HG03342 (cell line): Measurements from ENCODE around the gene TOM1L2.
"Not testable (repeated sequence)": the region's sequence is repeated elsewhere in the genome, so short reads cannot be mapped to it uniquely, and the experiment has no call there.

Experiments
- ATAC-seq: cut with Tn5 transposase; IDR thresholded peaks from one replicate; pipeline ENCODE4 v1.9.1; 2021; ENCODE audit warnings: mild to moderate bottlenecking, moderate library complexity; ENCODE audit not compliant: unreplicated experiment

Gene TOM1L2

DNA sequence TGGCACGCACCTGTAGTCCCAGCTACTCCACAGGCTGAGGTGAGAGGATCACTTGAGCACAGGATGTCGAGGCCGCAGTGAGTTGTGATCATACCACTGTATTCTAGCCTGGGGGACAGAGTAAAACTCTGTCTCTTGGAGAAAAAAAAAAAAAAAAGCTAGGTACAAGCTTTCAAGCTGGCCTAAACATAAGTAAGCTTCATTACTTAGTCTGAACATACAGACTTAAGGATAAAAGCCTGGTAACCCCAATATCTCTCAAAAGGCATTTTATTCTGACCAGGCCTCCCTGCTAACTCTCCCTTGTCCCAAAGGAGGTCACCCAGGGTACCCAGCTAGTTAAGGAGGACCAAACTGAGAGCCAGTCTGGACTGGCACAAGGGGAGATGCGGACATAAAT, 46.2 kb downstream of the TOM1L2 start:
- ATAC-seq, result no peak

DNA sequence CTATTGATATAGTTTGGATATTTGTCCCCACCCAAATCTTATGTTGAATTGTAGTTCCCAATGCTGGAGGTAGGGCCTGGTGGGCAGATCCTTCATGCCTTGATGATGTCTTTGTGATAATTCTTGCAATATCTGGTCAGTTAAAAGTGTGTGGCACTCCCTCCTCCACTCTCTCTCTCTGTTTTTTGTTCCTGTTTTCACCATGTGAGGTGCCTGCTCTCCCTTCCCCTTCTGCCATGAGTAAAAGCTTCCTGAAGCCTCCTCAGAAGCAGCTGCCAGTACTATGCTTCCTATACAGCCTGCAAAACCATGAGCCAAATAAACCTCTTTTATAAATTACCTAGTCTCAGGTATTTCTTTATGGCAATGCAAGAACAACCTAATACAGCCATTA, 47.3 kb downstream of the TOM1L2 start:
- ATAC-seq, result no peak

DNA sequence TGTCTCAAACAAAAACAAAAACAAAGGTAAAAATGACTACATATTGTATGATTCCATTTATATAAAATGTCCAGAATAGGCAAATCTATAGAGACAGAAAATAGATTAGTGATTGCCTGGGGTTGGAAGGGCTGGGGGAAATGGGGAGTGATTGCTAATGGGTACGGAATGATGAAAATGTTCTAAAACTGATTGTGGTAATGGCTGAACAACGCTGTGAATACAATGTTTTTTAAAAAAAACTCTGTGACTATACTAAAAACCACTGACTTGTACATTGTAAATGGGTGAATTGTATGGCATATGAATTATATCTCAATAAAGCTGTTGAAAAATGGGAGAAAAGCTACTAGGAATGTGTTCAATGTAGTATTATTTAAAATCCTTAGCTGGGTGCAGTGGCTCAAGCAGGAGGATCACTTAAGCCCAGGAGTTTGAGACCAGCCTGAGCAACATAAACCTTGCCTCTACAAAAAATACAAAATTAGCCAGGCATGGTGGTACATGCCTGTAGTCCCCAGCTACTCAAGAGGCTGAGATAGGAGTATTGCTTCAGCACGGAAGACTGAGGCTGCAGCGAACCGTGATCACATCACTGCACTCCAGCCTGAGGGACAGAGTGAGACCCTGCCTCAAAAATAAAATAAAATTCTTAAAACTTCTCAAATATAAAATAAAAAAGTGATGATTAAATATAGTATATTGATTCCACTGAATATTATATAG, 47.9 kb downstream of the TOM1L2 start:
- no peak for ATAC-seq

DNA sequence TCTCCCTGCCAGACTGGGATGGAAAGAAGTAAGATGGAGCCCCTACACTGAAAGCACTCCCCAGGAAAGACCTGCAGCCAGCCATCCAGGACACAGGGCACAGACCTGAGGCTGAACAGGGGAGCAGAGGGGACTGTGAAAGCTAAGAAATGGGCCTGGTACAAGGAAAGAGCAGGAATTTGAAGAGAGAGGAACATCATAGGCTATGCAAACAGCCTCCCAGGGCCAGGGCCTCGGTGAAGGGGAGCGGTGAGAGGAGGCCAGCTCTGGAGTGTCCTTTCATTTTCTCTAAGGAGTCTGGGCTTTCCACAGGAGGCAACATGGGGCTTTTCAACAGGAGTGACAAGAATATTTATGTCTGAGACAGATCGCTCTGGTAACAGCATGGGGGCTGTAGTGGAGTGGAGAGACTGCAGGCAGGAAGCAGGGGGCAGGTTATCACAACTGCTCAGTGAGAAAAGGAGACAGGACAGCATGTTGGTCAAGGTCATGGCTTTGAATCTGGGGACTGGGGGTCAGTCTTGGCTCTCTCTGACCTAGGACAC, 50.1 kb downstream of the TOM1L2 start:
- no peak for ATAC-seq

DNA sequence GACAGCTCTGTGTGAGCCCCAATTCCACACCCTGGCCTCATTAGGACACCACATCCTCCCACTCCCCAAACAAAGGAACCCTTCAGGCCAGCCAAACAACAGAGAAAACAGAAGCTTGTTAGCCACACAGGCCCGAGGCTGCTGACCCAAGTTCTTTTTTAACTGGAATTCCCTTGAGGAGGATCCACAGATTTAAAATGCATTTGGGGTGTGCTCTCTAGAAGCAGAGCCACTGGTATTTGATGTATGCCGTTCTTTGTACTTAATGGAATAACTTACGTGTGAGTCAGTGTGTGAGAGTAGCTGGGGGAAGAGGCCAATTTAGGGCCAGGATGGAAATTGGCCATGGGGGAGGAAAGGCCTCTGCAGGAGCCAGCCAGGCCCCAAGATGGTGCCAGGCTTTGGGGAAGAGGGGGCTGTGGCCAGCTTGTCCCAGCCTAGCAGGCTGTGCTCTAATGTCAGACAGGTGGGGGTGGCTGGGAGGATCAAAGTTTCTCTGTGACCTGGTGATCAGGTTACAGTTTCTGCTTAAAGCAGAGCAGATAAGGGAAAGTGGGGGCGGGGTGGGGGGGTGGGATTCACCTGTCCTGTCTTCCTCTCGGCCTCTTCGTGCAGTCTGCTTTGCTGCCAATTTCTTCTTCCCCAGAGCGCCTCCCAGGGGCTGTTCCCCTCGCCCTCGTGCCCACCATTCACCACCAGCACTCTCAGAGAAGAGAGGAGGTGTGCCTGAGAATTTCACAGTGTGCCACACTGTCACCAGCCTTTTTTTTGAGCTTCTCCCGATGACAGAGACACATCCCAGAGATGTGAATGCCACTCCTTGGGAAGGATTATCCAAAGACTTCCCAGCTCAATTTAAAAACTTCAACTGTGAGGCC, 50.8 kb downstream of the TOM1L2 start:
- ATAC-seq, result no peak

DNA sequence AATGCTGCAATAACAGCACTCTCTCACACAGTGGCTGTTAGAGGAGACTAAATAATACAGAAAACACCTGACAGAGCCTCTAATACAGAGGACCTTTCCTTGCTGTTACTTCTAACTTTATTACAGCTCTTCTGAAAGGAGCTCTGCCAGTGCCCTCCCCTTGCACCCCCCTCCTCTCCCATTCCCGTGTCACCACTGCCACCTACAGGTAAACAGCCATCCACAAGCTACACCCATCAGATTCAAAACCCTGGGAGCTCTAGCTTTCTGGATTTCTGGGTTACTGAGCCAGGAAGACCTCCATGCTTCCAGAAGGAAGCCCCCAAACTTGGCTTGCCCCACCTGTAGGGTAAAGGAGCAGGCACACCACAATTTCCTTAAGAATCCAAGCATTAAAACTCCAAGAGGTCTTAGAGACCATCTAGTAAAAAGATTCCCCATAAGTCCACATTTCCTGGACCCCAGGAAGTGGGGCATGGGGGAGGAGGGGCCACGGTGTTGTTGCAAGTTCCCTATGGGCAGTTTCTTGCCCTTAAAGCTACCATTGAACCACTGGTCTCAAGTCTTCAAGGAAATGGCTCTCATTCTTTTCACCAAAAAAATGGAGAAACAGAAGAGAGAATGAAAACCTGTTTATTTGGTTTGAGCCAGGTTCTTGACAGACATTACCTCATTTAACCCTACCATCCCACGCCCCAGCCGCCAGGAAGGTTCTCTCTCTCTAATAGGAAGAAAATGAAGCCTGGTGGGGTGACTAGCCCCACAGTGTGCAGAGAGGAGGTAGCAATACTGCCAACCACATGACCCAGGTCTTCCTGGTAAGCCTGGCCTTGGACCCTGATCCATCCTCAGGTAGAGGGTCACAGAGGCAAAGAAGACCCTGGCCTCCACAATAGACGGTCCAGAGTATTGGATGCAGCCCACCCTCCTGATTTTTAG, 52.8 kb downstream of the TOM1L2 start:
- no peak for ATAC-seq

DNA sequence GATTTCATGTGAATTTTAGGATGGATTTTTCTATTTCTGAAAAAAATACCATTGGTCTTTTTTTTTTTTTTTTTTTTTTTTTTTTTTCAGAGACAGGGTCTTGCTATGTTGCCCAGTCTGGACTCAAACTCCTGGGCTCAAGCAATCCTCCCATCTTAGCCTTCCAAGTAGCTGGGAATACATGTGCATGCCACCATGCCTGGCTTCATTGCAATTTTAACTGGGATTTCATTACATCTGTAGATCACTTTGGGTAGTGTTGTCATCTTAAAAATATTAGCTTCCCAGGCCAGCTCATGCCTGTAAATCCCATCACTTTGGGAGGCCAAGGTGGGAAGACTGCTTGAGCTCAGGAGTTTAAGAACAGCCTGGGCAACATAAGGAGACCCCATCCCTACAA, 54.8 kb downstream of the TOM1L2 start:
- ATAC-seq, result no peak

DNA sequence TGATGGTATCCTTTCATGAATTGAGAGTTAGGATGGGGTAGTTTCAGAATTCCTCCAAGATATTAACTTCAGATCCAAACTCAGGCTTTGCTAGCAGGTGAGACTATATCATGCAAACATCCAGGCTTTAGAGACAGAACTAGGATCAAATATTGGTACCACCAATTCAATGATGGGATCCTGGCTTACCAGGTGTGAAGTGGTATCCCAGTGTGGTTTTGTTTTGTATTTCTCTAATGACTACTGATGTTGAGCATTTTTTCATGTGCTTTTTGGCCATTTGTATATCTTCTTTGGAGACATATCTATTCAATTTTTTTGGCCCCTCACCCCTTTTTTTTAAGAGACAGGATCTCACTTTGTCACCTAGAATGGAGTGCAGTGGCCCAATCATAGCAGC, 57.0 kb downstream of the TOM1L2 start:
- ATAC-seq, result no peak

DNA sequence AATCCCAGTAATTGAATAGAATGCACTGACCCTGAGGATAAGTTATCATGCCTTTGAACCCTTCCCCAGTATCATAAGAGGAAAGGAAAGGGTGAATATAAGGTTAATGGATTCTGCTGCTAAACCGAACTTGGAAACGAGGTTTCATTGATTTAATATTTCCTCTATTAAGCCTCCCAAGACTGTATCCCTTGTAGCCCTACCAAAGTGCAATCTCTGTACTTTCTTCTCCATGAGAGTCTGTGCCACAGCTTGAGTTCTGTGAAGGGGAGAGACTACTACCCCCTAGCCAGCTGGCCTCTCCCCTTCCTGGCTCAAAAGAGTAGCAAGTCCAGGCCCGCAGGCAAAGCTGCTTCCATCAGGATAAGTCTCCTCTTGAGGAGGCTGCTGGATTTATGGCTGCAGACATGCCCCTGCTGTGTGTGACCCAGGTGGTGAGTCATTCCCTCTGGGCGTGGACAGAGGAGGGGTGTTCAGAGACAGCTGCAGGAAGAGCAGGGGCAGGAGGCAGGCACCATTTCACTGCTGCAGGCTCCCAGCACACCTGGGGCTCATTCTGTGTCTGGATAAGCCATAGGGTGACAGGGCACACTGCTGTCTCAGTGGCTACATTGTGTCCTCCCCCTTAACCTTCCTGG, 58.4 kb downstream of the TOM1L2 start:
- no peak for ATAC-seq

DNA sequence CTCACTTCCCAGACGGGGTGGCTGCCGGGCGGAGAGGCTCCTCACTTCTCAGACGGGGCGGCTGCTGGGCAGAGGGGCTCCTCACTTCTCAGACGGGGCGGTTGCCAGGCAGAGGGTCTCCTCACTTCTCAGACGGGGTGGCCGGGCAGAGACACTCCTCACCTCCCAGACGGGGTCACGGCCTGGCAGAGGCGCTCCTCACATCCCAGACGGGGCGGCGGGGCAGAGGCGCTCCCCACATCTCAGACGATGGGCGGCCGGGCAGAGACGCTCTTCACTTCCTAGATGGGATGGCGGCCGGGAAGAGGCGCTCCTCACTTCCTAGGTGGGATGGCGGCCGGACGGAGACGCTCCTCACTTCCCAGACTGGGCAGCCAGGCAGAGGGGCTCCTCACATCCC, 59.9 kb downstream of the TOM1L2 start:
- ATAC-seq, result not testable (repeated sequence)

DNA sequence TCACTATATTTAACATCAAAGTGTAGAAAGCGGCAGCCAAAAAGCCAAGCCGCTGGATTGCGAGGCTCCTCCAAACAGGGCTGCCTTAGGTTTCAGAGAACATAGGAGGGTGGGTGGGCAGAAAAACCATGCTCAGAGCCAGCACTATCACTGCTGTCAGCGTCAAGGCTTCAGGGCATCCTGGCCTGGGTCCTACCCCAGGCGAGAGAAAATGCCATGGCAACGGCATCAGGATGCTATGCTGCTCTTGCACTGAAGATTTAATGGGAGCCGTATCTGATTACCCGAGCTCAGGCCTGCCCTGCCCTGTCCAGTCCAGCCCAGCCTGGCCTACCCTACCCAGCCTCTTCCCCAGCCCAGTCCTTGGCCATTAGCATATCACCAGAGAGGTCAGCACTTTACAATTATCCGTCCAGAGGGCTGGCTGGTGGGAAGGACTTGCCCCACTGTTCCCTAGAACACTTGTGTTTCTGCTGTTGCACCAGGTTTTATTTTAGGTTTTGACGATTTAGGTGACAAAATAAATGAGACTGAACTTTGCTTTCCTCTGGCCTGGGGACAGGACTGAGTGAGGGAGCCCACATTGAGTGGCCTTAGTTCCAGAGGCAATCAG, 61.1 kb downstream of the TOM1L2 start:
- no peak for ATAC-seq

DNA sequence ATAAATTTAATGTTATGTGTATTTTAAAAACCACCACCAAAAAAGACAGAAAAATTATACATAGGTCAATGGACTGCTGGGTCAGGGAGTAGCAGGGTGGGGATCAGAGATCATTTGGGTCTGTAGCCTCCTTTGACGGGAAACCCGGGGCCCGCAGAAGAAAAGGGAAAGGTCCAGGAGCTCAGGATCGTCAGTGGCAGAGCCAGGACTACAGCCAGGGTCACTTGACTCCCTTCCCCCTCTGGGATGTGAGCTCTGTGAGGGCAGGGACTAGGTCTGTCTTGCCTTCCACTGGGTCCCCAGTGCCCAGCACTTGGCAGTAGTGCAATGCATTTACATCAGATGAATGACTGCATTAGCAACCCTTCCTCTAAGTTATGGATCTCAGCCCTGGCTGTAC, 62.1 kb downstream of the TOM1L2 start:
- ATAC-seq, result no peak

DNA sequence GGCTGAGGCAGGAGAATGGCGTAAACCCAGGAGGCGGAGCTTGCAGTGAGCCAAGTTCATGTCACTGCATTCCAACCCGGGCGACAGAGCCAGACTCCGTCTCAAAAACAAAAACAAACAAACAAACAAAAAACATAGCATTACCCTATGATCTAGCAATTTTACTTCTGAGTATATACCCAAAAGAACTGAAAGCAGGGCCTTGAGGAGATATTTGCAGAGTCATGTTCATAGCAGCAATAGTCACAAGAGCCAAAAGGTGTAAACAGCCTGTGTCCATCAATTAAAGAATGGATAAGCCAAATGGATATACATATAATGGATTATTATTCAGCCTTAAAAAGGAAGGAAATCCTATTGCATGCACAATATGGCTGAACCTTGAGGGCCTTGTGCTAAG, 63.1 kb downstream of the TOM1L2 start:
- ATAC-seq, result no peak

DNA sequence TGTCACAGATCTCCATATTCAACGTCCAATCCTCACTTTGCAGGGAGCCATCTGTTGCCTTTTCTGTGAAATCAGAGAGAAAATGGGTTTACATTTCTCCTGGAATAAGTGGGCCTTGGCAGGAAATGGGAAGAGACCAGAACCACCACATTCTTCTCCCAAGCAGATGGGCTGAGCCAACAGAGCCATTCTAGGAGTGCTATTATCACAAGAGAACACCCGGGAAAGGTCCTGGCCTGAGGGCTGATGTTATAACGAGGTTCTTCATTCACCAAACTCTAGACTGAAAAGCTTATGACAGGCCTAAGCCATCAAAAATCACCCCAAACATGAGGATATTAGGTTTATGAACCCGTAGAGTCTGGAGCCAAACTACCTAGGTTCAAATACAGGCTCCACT, 64.7 kb downstream of the TOM1L2 start:
- ATAC-seq, result no peak

DNA sequence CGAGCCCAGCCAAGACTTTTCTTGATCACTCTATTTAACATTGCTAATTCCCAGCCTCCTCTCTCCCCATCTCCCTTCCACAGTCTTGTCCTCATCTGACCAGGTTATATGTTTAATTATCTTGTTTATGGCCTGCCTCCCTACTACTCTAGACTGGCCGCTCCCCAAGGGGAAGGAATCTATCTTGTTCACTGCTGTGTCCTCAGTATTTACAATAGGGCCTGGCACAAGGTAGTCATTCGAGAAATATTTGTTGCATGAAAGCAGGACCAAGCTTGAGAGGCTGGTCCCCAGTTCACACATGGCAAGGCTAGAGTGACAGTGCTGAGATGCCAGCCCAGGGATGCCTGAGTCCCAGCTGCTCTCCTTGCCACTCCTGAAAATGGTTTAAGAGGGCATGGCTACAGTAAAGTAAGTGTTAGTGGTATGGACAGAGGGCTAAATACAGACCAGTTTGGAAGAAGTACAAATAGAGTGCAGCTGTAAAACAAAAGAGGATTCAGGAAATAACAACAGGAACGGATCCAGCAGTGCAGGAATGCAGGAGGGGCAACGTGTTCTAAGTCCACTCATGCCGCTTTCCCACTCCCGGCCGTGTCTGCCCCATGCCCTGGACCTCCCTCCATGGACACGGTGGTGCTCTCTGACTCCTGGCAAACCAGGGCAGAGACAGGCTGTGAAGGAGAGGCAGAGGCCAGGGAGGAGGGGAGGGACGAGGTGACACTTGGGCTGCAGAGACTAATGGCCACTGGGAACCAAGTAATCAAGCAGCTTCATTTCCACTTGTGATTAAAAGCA, 65.6 kb downstream of the TOM1L2 start:
- ATAC-seq, result no peak

DNA sequence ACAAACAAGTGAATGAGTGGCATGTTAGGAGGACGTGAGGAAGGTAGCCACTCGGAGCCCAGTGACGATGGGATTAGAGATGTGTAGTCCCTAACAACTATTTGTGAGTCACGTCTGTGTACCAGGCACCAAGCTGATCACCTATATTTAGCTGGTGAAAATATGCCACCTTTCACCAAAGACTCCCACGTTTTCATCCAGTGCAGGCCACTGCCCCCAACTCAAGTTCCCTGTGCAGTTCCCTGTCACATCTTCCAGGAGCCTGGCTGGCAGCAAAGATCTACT, 67.2 kb downstream of the TOM1L2 start:
- ATAC-seq, result no peak

DNA sequence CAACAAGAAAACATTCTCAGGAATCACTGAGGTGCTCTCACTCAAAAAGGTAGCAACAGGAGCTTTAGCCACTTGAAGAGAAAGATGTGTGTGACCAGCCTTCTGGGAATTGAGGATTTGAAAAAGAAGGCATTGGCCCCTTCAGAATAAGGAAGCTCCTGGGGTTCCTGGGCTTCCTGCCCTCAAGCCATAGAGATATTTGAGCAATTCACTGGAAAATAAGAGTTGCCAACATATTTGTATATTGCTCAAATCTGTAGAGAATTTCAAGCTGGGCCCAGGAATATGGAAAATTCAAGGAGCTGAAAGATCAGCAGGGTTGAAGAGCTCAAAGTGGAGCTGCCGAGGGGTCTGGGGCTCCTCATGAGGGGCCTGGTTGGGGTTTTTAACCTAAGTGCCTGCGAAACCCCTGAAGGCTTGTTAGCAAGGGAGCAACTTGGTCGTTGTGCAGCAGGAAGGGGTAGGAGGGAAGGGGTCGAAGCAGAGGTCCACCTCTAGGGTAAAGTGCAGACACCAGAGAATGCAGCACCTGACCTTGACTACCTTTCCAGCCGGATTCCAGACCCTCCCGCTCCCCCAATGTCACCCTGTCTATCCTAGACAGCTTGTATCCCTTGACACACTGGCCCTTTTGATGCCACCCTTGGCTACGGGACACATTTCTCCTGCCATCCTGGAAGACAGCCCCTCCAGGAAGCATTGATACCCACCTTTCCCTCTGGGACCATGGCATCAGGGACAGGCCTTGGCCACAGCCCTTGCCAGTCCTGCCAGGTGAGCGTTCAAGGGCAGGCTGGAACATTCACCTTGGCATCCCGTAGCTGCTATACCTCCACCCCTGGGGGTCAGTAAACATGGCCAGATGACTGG, 67.8 kb downstream of the TOM1L2 start:
- no peak for ATAC-seq

DNA sequence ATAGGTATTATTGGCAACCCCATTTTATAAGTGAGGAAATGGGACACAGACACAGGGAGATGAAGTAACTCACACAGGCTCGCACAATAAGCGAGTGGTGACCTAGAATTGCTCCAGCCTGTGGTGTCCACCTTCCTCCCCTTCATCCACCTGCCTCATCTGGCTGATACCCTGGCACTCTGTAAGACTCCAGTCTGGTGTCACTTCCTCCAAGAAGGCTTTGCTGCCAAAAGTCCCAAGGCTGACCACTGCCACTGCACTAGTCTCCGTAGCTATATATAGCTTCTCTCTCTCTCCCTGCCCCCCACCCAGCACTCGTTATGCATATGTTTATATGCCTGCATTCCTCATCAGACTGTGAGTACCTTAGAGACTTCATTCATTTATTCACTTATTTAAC, 69.3 kb downstream of the TOM1L2 start:
- ATAC-seq, result no peak

DNA sequence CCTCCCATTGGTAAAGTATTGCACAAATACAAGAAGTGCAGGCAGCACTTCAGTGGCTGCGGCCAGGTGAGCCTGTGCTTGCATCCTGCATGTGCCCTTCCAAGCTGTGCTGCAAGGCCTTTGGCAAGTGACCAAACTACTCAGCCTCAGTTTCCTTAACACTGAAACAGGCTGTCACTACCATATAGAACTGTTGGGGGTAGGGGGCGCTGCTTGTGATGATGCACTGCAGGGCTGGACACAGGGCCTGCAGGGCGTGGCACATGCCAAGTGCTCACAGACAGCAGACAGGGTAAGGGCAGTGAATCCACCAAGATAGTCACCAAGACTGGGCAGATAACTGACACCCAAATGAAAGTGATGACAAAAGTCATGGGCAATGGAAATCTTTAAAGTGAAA, 69.8 kb downstream of the TOM1L2 start:
- no peak for ATAC-seq
